Ovary (tissue), 9 donors: ENCODE results near the gene AP2A2. TPM values are rescaled to one million over a fixed set of nuclear protein-coding genes. Genes with fewer than 3 reads are reported as not detected.

ENCODE experiments used
- DNase-seq, 5 donors: peaks; one replicate each; pipeline ENCODE4 v3.0.0-alpha.2; 2019 to 2020
- H3K27ac ChIP-seq, 2 donors: fragments of 200-600 bp; one replicate each; pipeline versions ENCODE4 v1.5.1 to v1.8.0; 2019 to 2022
- H3K27me3 ChIP-seq: fragments of 200-600 bp; one replicate; pipeline ENCODE4 v1.8.0; 2022
- H3K36me3 ChIP-seq: fragments of 200-600 bp; sonication (generic); one replicate; pipeline ENCODE4 v1.5.1; 2019
- H3K4me1 ChIP-seq: one replicate; pipeline ENCODE4 v1.8.1; 2013; ENCODE audit warnings: mild to moderate bottlenecking, moderate library complexity; ENCODE audit not compliant: insufficient read depth
- H3K4me3 ChIP-seq: fragments of 200-600 bp; sonication (generic); one replicate; pipeline ENCODE4 v1.5.1; 2017
- H3K9me3 ChIP-seq, 2 donors: fragments of 200-600 bp in 1 of 2; sonication (generic) in 1 of 2; one replicate each; pipeline versions ENCODE4 v1.5.1 to v1.8.1; 2013 to 2019; ENCODE audit warnings: mild to moderate bottlenecking in 1 of 2, moderate library complexity in 1 of 2
- CTCF ChIP-seq, 3 donors: fragments of 450-650 bp in 2 of 3; fragments of 200-600 bp in 1 of 3; IDR thresholded peaks; one replicate each; pipeline versions ENCODE4 v1.5.1 to v1.8.0; 2016 to 2022; ENCODE audit warnings: antibody characterized with exemption in 3 of 3, mild to moderate bottlenecking in 1 of 3
- EP300 ChIP-seq: sonication (generic); formaldehyde crosslinking; IDR thresholded peaks from one replicate; pipeline ENCODE4 v1.6.1; 2017; ENCODE audit warnings: antibody characterized with exemption
- POLR2A ChIP-seq: fragments of 450-650 bp; IDR thresholded peaks from one replicate; pipeline ENCODE4 v1.6.1; 2017; ENCODE audit warnings: antibody characterized with exemption, mild to moderate bottlenecking, moderate library complexity
- WGBS, 3 donors: extraction: QIAGEN DNeasy Blood & Tissue Kit in 1 of 3; methylation state at CpG; one replicate each; pipeline versions ENCODE4 v1.1.5 to v1.1.7; 2013 to 2017; 5-methylcytosine and 5-hydroxymethylcytosine counted together
- intact Hi-C, 4 donors: fragments of 100-400 bp; cut with DNase I; formaldehyde crosslinking; loops; one replicate each; pipeline versions ENCODE4 v1.11.0 to v1.15.1; 2022 to 2023
- polyA plus RNA-seq, 2 donors: library from polyadenylated mRNA; stranded (reverse); fragments of 200-250 nt in 1 of 2; fragments of 350-450 nt in 1 of 2; fragmentation: Illumina TruSeq in 1 of 2; extraction: RNeasy Lipid Tissue Mini Kit (QIAGEN cat#74804) in 1 of 2; gene quantifications; one replicate each; pipeline ENCODE4 v1.2.3, GENCODE V29; 2013 to 2014
- total RNA-seq, 7 donors: library from RNA; depleted of rRNA in 2 of 7; stranded (reverse); fragments of >200 nt in 2 of 7; fragmentation: NEBNext Ultra II Directional in 3 of 7; extraction: Animal tissue kit (Norgen Biotek cat#: 25700) in 3 of 7; gene quantifications; one replicate each; pipeline versions ENCODE4 v1.1.0 to v1.2.4, GENCODE V29; 2016 to 2023
- donor health status: DM: no; HTN: no; CAD: no; lungs with moderate emphysema.
- donor health status: DM: no; HTN: no; CAD: no.
- donor health status: Bipolar disorder and iron deficiency.
- donor health status: DM: yes; HTN: yes; CAD: no.
- donor health status: DM: no; HTN: no; CAD: no.
- donor health status: DM: yes; HTN: yes; CAD: no.

AP2A2 gene
- total and polyA plus RNA-seq, 9 donors = 27.7 to 151 (median 54.0) TPM

GRCh38 chr11:1008001-1008802 is 82.5 kb downstream of the AP2A2 start:
- TF ChIP-seq CTCF (IDR thresholded peaks at IDR 0.05) (no peak), POLR2A (no peak), EP300 (no peak)
- Histone ChIP-seq H3K4me1 (peaks cover 2% of the 10 kb centered on the region), H3K4me3 (no peak overlapping the region), H3K36me3 (no peaks in the 10 kb centered on the region), H3K27ac (no peak overlapping the region), H3K27me3 (no peaks in the 10 kb centered on the region), H3K9me3 (no peaks in the 10 kb centered on the region)
- DNase-seq = no peak
- 90 to 91% (median 91%) methylated on average over 31 to 38 of the region's 38 CpGs for WGBS, 3 donors
- intact Hi-C loops = loop anchor here in 1 of 4 donors (10.0 kb wide), 1 partner anchor 153 kb away; no protein-coding TSS in a partner anchor

DNA sequence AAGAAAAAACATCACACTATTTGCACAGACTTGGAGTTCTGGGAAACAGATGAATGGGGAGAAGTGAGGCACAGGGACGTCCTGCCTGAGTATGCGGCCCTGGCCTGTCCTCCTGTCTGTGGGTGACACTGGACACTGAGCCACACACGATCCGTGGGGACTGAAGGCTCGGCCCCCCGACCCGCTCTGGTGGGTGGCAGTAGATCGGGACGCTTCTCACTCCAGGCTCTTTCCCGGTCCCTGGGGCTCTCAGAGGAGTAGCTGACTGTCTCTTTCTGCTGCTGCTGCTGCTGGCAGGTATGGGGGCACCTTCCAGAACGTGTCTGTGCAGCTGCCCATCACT is 83.1 kb downstream of the AP2A2 start:
- no peak for TF ChIP-seq POLR2A
- no peak for TF ChIP-seq EP300
- no peak for TF ChIP-seq CTCF (IDR thresholded peaks at IDR 0.05)
- 90 to 95% (median 90%) methylated on average over 11 of the region's 11 CpGs for WGBS, 3 donors
- intact Hi-C loops = loop anchor here in 1 of 4 donors (10.0 kb wide), 1 partner anchor 154 kb away; no protein-coding TSS in a partner anchor
- no peak for DNase-seq
- no peaks in the 10 kb centered on the region for H3K36me3 ChIP-seq
- peaks cover 2% of the 10 kb centered on the region for H3K4me1 ChIP-seq
- no peaks in the 10 kb centered on the region for H3K27me3 ChIP-seq
- no peaks in the 10 kb centered on the region for H3K9me3 ChIP-seq
- no peak overlapping the region for H3K27ac ChIP-seq
- H3K4me3 ChIP-seq = no peak overlapping the region

GRCh38 chr11:1009371-1009770 is 83.7 kb downstream of the AP2A2 start:
- intact Hi-C loops = loop anchor here in 1 of 4 donors (10.0 kb wide), 1 partner anchor 155 kb away; no protein-coding TSS in a partner anchor
- Histone ChIP-seq H3K27ac (no peak overlapping the region), H3K4me1 (peaks cover 2% of the 10 kb centered on the region), H3K9me3 (no peaks in the 10 kb centered on the region), H3K4me3 (no peak overlapping the region), H3K36me3 (no peaks in the 10 kb centered on the region), H3K27me3 (no peaks in the 10 kb centered on the region)
- no peak for DNase-seq
- no peak for TF ChIP-seq POLR2A
- no peak for TF ChIP-seq EP300
- TF ChIP-seq CTCF (IDR thresholded peaks at IDR 0.05) = no peak
- 90 to 91% (median 90%) methylated on average over 33 of the region's 33 CpGs for WGBS, 3 donors

DNA sequence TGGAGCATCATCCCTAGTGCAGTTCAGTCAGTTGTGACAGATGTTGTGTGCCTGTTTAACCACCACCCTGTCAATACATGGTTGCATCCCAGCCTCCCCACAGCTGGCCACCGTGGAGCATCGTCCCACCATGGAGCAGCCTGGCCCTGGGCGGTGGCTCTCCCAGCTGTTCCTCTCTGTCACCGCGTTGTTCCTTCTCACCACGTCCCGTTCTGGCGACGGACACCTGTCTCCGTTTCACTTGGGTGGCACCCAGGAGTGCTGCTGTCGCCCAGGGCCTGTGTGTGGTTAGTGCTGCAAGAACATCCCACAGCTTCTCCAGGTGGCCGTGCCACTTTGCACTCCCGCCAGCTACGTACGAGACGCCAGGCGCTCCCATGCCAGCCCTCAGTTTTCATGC is 84.3 kb downstream of the AP2A2 start:
- TF ChIP-seq POLR2A = no peak
- TF ChIP-seq EP300 = no peak
- TF ChIP-seq CTCF (IDR thresholded peaks at IDR 0.05) = no peak
- WGBS, 3 donors = 93 to 95% (median 94%) methylated on average over 17 of the region's 17 CpGs
- DNase-seq = no peak

More for the DNA sequence above, 84.3 kb downstream of the AP2A2 start:
- Histone ChIP-seq H3K27ac (no peak overlapping the region), H3K4me1 (peaks cover 2% of the 10 kb centered on the region), H3K9me3 (no peaks in the 10 kb centered on the region), H3K36me3 (no peaks in the 10 kb centered on the region), H3K4me3 (no peak overlapping the region), H3K27me3 (no peaks in the 10 kb centered on the region)
- intact Hi-C loops = loop anchor here in 1 of 4 donors (10.0 kb wide), 1 partner anchor 155 kb away; no protein-coding TSS in a partner anchor
